Right ventricle myocardium superior (tissue), 1 donor: Measurements from ENCODE around the gene CSMD2. TPM values are rescaled to one million over a fixed set of nuclear protein-coding genes. Genes with fewer than 3 reads are reported as not detected.

Experiments
- ATAC-seq: fragments of 200-7000 bp; cut with Tn5 transposase; one replicate; pipeline ENCODE4 v1.9.1; 2020; ENCODE audit warnings: mild to moderate bottlenecking; ENCODE audit not compliant: poor library complexity
- DNase-seq: peaks from one replicate; pipeline ENCODE4 v3.0.0-alpha.2; 2020
- intact Hi-C: fragments of 100-400 bp; cut with DNase I; formaldehyde crosslinking; loops from one replicate; pipeline ENCODE4 v1.11.2; 2022
- total RNA-seq: library from RNA; stranded (reverse); fragmentation: NEBNext Ultra II Directional; extraction: Animal tissue kit (Norgen Biotek cat#: 25700); gene quantifications from one replicate; pipeline ENCODE4 v1.2.1, GENCODE V29; 2021
- donor health status: DM: no; HTN: yes; CAD: no; lungs with severe emphysema.

CSMD2 gene
- total RNA-seq, 1 donor from 2014 or later = 0.40 TPM

- no peak for DNase-seq
- no peak for ATAC-seq
- intact Hi-C loops = no loop called here
Measured at GRCh38 chr1:33508151-33508550, 656.9 kb downstream of the CSMD2 start.

GRCh38 chr1:33507661-33508060 lies 657.4 kb downstream of the CSMD2 start:
- DNase-seq (no peak), ATAC-seq (no peak)
- intact Hi-C loops = no loop called here

DNA sequence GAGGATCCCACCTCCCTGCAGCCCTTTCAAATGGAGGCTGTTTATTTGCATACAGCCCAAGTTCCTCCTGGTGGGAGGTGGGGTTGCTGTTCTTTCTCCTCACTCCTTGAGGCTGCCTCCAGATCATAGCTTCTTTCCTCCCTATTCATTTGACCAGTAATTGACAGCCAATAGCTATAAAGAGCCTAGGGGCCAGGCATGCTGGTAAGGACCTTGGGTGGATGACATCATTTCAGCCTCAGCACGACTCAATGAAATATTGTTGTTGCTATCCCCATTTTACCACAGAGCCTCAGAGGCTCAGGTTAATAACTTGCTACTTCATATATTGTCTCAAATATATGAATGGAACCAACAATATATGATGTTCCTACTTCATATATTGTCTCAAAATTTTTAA lies 661.5 kb downstream of the CSMD2 start:
- ATAC-seq (no peak), DNase-seq (no peak)
- intact Hi-C loops = no loop called here

GRCh38 chr1:33502726-33503125 lies 662.3 kb downstream of the CSMD2 start:
- DNase-seq (no peak), ATAC-seq (no peak)
- intact Hi-C loops = no loop called here

DNA sequence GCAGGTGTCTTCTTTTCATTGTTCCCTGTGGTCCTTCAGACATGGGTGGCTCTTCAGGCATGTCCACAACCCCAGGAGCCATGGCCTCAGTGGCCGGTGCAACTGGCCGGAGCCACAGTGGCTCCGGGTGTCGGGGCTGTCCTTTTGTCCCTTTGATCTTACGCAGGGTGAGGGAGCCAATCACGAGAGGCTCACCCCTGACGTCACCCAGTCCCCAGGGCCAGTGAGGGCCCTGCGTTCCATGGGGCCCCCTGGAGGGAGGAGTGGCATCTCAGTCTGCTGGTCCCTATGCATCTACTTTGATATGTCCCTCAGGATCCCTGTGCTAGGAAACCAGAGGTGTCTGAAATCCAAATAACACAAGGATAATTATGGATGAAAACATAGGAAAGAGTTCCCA lies 663.3 kb downstream of the CSMD2 start:
- intact Hi-C loops = no loop called here
- ATAC-seq = no peak
- DNase-seq = no peak

GRCh38 chr1:33501309-33501708 lies 663.7 kb downstream of the CSMD2 start:
- no peak for ATAC-seq
- intact Hi-C loops = no loop called here
- no peak for DNase-seq

- no peak for ATAC-seq
Measured at GRCh38 chr1:33500547-33500946, 664.5 kb downstream of the CSMD2 start.

GRCh38 chr1:33497410-33497809 lies 667.6 kb downstream of the CSMD2 start:
- intact Hi-C loops = no loop called here

More at GRCh38 chr1:33500547-33500946, 664.5 kb downstream of the CSMD2 start:
- no peak for DNase-seq
- intact Hi-C loops = no loop called here

DNA sequence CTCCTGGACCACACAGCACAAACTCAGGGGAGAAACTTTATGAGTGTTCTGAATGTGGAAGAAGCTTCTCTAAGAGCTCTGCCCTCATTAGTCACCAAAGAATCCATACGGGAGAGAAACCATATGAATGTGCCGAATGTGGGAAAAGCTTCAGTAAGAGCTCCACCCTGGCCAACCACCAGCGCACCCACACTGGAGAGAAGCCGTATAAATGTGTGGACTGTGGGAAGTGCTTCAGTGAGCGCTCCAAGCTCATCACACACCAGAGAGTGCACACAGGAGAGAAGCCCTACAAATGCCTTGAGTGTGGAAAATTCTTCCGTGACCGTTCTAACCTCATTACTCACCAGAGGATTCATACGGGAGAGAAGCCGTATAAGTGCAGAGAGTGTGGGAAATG lies 670.1 kb downstream of the CSMD2 start:
- no peak for ATAC-seq
- intact Hi-C loops = no loop called here

More at GRCh38 chr1:33497410-33497809, 667.6 kb downstream of the CSMD2 start:
- no peak for ATAC-seq
- DNase-seq = no peak

GRCh38 chr1:33488624-33489023 lies 676.4 kb downstream of the CSMD2 start:
- DNase-seq (no peak), ATAC-seq (no peak)
- intact Hi-C loops = no loop called here

More for the DNA sequence above, 670.1 kb downstream of the CSMD2 start:
- DNase-seq = no peak

DNA sequence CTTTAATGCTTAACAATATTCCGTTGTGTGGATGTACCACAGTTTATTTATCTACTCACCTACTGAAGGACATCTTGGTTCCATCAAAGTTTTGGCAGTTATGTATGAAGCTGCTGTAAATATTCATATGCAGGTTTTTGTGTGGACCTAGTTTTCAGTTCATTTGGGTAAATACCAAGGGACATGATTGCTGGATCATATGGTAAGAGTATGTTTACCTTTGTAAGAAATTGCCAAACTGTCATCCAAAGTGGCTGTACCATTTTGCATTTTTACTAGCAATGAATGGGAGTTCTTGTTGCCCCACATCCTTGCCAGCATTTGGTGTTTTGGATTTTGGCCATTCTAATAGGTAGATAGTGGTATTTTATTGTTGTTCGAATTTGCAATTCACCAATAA lies 682.6 kb downstream of the CSMD2 start:
- DNase-seq (no peak), ATAC-seq (no peak)
- intact Hi-C loops = no loop called here

GRCh38 chr1:33477451-33477850 lies 687.6 kb downstream of the CSMD2 start:
- ATAC-seq = no peak
- intact Hi-C loops = loop anchor here (10.0 kb wide), 1 partner anchor 263 kb away; no protein-coding TSS in a partner anchor
- DNase-seq = no peak

GRCh38 chr1:33473900-33474299 lies 691.1 kb downstream of the CSMD2 start:
- DNase-seq (no peak), ATAC-seq (peak; percentile 53)
- intact Hi-C loops = loop anchor here (5.0 to 10.0 kb wide), 3 partner anchors 138 to 259 kb away; no protein-coding TSS in a partner anchor

- intact Hi-C loops = loop anchor here (5.0 to 10.0 kb wide), 3 partner anchors 140 to 258 kb away; no protein-coding TSS in a partner anchor
- ATAC-seq (peak; percentile 92), DNase-seq (peak; percentile 99)
Measured at GRCh38 chr1:33472269-33472980, 692.6 kb downstream of the CSMD2 start, which contains the start of gene ZSCAN20. TSS of gene ZSCAN20 (plus strand) at chr1:33472645. CDS start at chr1:33479289, 6,644 bp downstream.

GRCh38 chr1:33471416-33471815 lies 693.6 kb downstream of the CSMD2 start:
- DNase-seq = no peak
- intact Hi-C loops = loop anchor here (5.0 to 10.0 kb wide), 3 partner anchors 141 to 257 kb away; no protein-coding TSS in a partner anchor
- ATAC-seq = no peak

DNA sequence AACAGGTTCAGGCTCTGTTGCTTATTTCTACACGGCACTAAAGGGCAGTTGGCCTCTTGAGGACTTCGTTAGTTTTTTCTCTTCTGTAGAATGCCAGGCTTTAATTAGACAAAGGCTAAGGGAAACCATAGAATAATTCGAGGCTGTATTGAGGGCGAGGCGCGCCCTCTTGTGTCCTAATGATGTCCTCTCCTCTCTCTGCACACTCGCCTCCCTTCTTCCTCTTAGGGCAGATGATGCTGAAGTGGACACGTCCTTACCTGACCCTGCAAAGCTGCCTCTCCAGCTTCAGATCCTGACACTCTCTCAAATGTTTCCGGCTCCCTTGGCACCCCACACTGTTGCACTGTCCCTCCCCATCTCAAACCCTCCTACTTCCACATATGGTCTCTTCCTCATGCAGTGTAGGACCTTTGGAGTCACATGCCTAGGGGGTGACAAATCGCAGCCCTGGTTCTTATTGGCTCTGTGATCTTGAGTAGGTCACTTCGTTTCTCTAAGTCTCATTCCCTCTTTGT lies 694.5 kb downstream of the CSMD2 start:
- ATAC-seq (peak; percentile 71), DNase-seq (peak; percentile 88)
- intact Hi-C loops = loop anchor here (5.0 to 10.0 kb wide), 3 partner anchors 142 to 256 kb away; no protein-coding TSS in a partner anchor

GRCh38 chr1:33469691-33470090 lies 695.3 kb downstream of the CSMD2 start:
- intact Hi-C loops = loop anchor here (5.0 to 10.0 kb wide), 3 partner anchors 143 to 255 kb away; no protein-coding TSS in a partner anchor
- no peak for DNase-seq
- ATAC-seq = no peak

- intact Hi-C loops = no loop called here
- ATAC-seq (no peak), DNase-seq (no peak)
Measured at GRCh38 chr1:33468967-33469366, 696.1 kb downstream of the CSMD2 start.

- intact Hi-C loops = no loop called here
- ATAC-seq = no peak
Measured at GRCh38 chr1:33468531-33468930, 696.5 kb downstream of the CSMD2 start.

GRCh38 chr1:33468011-33468410 lies 697.0 kb downstream of the CSMD2 start:
- intact Hi-C loops = no loop called here
- DNase-seq (no peak), ATAC-seq (no peak)

More at GRCh38 chr1:33468531-33468930, 696.5 kb downstream of the CSMD2 start:
- DNase-seq = no peak
